Liver (tissue), 3 donors: ENCODE results near the gene CPA1.

ENCODE experiments used
- CTCF ChIP-seq: fragments of 150-350 bp; IDR thresholded peaks from 2 replicates; pipeline ENCODE4 v1.5.1; 2017; ENCODE audit warnings: improper control_type of control experiment, low read depth, low read length; ENCODE audit not compliant: missing input control
- GABPA ChIP-seq, 2 donors: IDR thresholded peaks in 1 of 2; conservative IDR thresholded peaks in 1 of 2; 2 replicates each; pipeline ENCODE4 v1.6.1; 2016; ENCODE audit warnings: antibody characterized with exemption in 2 of 2, mild to moderate bottlenecking in 1 of 2, moderate library complexity in 1 of 2
- RAD21 ChIP-seq, 2 donors: IDR thresholded peaks; 2 replicates each; pipeline ENCODE4 v1.6.1; 2016; ENCODE audit warnings: antibody characterized with exemption in 2 of 2, mild to moderate bottlenecking in 2 of 2
- YY1 ChIP-seq: IDR thresholded peaks from 2 replicates; pipeline ENCODE4 v1.6.1; 2016; ENCODE audit warnings: antibody characterized with exemption, mild to moderate bottlenecking
- donor health status: healthy.
- donor health status: healthy.

GRCh38 chr7:130356121-130356875 lies 24.0 kb upstream of the CPA1 start:
- TF ChIP-seq CTCF (no peak), RAD21 (IDR thresholded peaks at IDR 0.05) (peak in 1 of 2 donors; percentile 24), YY1 (no peak), GABPA (IDR thresholded peaks at IDR 0.05 in 1 of 2, conservative IDR thresholded peaks at IDR 0.05 in 1 of 2) (no peak)
